Calu3 (cell line): Measurements from ENCODE around the gene ECHDC3. TPM values are rescaled to one million over a fixed set of nuclear protein-coding genes. Genes with fewer than 3 reads are reported as not detected.

ENCODE experiments used
- BruUV-seq: library from RNA; stranded (reverse); fragments of 400-500 nt; replicated peaks from 2 replicates; lab custom pipeline; 2021; lab: Mats Ljungman, UMichigan
- CTCF ChIA-PET: fragments of 300-600 bp; sonication (Branson Sonifier 250); formaldehyde crosslinking; loops from one replicate; lab custom pipeline; 2022; ENCODE audit warnings: antibody characterized with exemption; lab: Charles Lee
- DNase-seq: peaks from one replicate; pipeline ENCODE4 v3.0.0; 2022
- H3K27ac Mint-ChIP-seq: one replicate; pipeline ENCODE4 v1.8.0; 2022; ENCODE audit warnings: mixed read lengths; ENCODE audit not compliant: unreplicated experiment
- H3K27me3 Mint-ChIP-seq: one replicate; pipeline ENCODE4 v1.8.0; 2022; ENCODE audit warnings: mixed read lengths; ENCODE audit not compliant: unreplicated experiment
- H3K36me3 Mint-ChIP-seq: one replicate; pipeline ENCODE4 v1.8.0; 2022; ENCODE audit warnings: mild to moderate bottlenecking, moderate library complexity, mixed read lengths; ENCODE audit not compliant: insufficient read depth, unreplicated experiment
- H3K4me1 Mint-ChIP-seq: one replicate; pipeline ENCODE4 v1.8.0; 2022; ENCODE audit warnings: mild to moderate bottlenecking, low read depth, mixed read lengths; ENCODE audit not compliant: unreplicated experiment
- H3K4me3 Mint-ChIP-seq: one replicate; pipeline ENCODE4 v1.8.0; 2022; ENCODE audit warnings: mild to moderate bottlenecking, low read depth, moderate library complexity, mixed read lengths; ENCODE audit not compliant: unreplicated experiment
- H3K9me3 Mint-ChIP-seq: one replicate; pipeline ENCODE4 v1.8.0; 2022; ENCODE audit warnings: low read depth, mixed read lengths; ENCODE audit not compliant: unreplicated experiment
- intact Hi-C: fragments of 100-400 bp; cut with micrococcal nuclease; formaldehyde crosslinking; loops from one replicate; pipeline ENCODE4 v1.10.0; 2022; ENCODE audit not compliant: unreplicated experiment
- total RNA-seq: library from RNA; stranded (reverse); gene quantifications from 2 replicates; pipeline ENCODE4 v1.2.3, GENCODE V29; 2022
- TF ChIP-seq, protein P1 (sequence below): fragments of 200-600 bp; IDR thresholded peaks from one replicate; pipeline ENCODE4 v1.8.0; 2022; ENCODE audit warnings: antibody characterized with exemption; ENCODE audit not compliant: unreplicated experiment

The ECHDC3 gene
- total RNA-seq, 1 experiment from 2014 or later: 24.7 TPM

DNA sequence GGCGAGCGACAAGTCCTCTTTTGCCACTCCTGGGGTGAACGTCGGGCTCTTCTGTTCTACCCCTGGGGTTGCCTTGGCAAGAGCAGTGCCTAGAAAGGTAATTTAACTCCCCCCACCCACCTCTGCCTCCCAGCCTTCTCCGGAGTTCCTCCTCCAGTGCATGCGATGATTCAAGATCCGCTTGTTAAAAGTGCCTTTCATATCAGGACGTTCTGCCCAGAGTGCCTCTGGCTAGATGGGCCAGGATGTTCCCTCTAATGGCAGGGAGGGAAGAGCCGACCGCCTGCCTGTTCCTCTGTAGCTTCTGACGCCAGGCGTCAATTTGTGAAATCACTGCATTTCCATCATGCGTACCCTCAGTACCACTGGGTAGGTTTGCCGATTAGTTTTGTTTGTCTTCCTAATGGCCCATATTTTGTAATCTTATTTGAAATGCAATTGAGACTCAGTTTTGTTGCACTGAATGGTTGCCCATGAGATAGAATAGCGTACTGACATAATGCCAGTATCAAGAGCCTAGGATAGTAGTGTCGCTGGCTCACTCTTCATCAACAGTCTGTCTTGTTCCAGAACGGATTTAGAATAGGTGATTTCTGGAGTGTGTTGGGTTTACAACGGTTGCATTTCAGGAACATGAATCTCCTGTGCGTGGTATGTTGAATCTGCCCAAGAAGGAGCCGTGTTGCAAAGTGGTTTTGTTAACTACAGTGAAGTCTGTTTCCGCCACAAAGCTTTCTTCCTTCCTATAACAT lies 13.5 kb downstream of the ECHDC3 start:
- no peak for DNase-seq
- intact Hi-C loops: no loop called here
- no peaks in the 10 kb centered on the region for H3K9me3 Mint-ChIP-seq
- no peaks in the 10 kb centered on the region for H3K27me3 Mint-ChIP-seq
- BruUV-seq: no TSS peak
- no peak overlapping the region for H3K4me3 Mint-ChIP-seq
- no peaks in the 10 kb centered on the region for H3K4me1 Mint-ChIP-seq
- TF ChIP-seq, protein P1, sequence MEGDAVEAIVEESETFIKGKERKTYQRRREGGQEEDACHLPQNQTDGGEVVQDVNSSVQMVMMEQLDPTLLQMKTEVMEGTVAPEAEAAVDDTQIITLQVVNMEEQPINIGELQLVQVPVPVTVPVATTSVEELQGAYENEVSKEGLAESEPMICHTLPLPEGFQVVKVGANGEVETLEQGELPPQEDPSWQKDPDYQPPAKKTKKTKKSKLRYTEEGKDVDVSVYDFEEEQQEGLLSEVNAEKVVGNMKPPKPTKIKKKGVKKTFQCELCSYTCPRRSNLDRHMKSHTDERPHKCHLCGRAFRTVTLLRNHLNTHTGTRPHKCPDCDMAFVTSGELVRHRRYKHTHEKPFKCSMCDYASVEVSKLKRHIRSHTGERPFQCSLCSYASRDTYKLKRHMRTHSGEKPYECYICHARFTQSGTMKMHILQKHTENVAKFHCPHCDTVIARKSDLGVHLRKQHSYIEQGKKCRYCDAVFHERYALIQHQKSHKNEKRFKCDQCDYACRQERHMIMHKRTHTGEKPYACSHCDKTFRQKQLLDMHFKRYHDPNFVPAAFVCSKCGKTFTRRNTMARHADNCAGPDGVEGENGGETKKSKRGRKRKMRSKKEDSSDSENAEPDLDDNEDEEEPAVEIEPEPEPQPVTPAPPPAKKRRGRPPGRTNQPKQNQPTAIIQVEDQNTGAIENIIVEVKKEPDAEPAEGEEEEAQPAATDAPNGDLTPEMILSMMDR: no peak
- H3K36me3 Mint-ChIP-seq: peaks cover 12% of the 10 kb centered on the region
- CTCF ChIA-PET: no interaction called here
- no peak overlapping the region for H3K27ac Mint-ChIP-seq

DNA sequence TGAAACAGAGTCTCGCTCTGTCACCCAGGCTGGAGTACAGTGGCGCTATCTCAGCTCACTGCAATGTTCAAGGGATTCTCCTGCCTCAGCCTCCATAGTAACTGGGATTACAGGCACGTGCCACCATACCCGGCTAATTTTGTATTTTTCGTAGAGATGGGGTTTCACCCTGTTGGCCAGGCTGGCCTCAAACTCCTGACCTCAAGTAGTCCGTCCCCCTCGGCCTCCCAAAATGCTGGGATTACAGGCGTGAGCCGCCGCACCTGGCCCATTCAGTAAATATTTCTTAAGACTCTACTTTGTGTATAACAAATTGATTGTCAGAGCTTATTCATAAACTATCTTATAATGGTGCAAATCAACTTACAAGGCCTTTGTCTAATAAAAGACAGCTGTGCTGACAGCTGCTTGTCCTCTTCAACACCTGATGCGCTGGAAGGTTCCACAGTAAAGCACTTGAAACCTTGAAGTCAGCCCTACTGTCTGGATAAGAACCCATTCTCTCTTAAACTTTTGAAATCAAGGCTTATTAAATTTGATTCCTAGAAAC lies 14.7 kb downstream of the ECHDC3 start:
- Mint-ChIP-seq H3K4me1 (no peaks in the 10 kb centered on the region), H3K9me3 (no peaks in the 10 kb centered on the region), H3K27me3 (no peaks in the 10 kb centered on the region), H3K4me3 (no peak overlapping the region), H3K36me3 (peaks cover 17% of the 10 kb centered on the region), H3K27ac (no peak overlapping the region)
- no TSS peak for BruUV-seq
- intact Hi-C loops: no loop called here
- no peak for DNase-seq
- CTCF ChIA-PET: interaction anchor here (1.5 to 1.8 kb wide), 4 partner anchors 31 to 332 kb away, joined by 4 to 6 read pairs (median 6); no protein-coding TSS in a partner anchor
- TF ChIP-seq, protein P1: no peak

DNA sequence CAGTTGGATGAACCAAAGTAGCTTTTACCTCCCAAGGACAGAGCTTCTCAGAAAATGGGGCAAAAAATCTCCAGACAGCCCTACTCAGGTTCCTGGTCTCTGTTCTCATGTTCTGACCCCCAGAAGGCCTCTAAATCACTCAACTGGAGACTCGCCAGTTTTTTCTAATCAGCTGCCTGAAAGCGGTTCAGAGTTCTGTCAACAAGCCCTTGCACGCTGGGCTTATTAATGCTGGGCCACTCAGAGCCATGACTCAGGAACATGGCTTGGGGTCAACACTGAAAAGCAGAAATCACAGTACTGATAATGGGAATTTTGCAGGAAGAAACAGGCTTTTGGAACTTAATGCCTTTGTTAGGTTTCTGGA lies 15.3 kb downstream of the ECHDC3 start:
- H3K4me1 Mint-ChIP-seq: no peaks in the 10 kb centered on the region
- TF ChIP-seq, protein P1: no peak
- no peak overlapping the region for H3K4me3 Mint-ChIP-seq
- DNase-seq: peak; percentile 31
- H3K36me3 Mint-ChIP-seq: peaks cover 21% of the 10 kb centered on the region
- CTCF ChIA-PET: interaction anchor here (0.6 to 1.8 kb wide), 7 partner anchors 32 to 333 kb away, joined by 3 to 6 read pairs (median 5); no protein-coding TSS in a partner anchor
- H3K27me3 Mint-ChIP-seq: no peaks in the 10 kb centered on the region
- intact Hi-C loops: no loop called here
- H3K9me3 Mint-ChIP-seq: no peaks in the 10 kb centered on the region
- no TSS peak for BruUV-seq
- peak overlapping the region; percentile 42 for H3K27ac Mint-ChIP-seq

DNA sequence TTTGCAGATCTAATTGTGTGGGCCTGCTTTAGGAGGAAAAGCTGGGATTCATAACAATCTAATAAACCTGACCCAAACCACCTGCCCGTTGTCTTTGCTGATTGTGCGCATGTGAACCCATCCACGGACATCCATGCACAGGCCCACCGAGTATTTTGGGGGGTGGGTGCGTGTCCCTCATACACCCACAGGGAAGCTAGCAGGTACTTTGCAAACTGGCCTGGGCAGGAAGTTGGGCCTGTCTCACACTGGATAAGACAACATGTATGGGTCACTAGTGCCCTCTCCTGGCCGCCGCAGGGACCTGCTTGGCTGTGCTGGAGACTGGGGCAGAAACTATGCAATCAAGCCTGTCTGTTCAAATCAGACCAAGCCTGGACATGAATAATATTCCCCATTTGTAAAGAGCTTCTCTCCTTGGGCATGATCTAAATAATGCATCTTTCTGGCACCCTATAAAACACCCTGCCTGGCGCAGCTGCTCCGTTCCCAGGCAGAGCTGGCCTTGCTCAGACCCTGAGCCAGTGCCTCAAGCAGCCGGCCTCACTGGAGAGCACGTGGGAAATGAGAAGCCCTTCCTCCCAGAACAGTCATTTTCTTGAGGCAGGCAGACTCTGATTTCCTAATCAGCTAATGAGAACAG lies 15.8 kb downstream of the ECHDC3 start:
- no peaks in the 10 kb centered on the region for H3K27me3 Mint-ChIP-seq
- intact Hi-C loops: loop anchor here (1.0 kb wide), 2 partner anchors 243 to 334 kb away; no protein-coding TSS in a partner anchor
- H3K9me3 Mint-ChIP-seq: no peaks in the 10 kb centered on the region
- no peaks in the 10 kb centered on the region for H3K4me1 Mint-ChIP-seq
- BruUV-seq: no TSS peak
- H3K36me3 Mint-ChIP-seq: peaks cover 21% of the 10 kb centered on the region
- TF ChIP-seq, protein P1: peak; percentile 79
- peak overlapping the region; percentile 42 for H3K27ac Mint-ChIP-seq
- DNase-seq: peak; percentile 89
- no peak overlapping the region for H3K4me3 Mint-ChIP-seq
- CTCF ChIA-PET: interaction anchor here (0.6 to 1.8 kb wide), 7 partner anchors 33 to 333 kb away, joined by 3 to 6 read pairs (median 5); no protein-coding TSS in a partner anchor
